WTC11 (cell line): Measurements from ENCODE around the gene CNTRL. TPM values are rescaled to one million over a fixed set of nuclear protein-coding genes. Genes with fewer than 3 reads are reported as not detected.

Source experiments
- ATAC-seq: fragments of 200-7000 bp; cut with Tn5 transposase; 2 replicates; pipeline ENCODE4 v1.10.0; 2021; ENCODE audit warnings: mild to moderate bottlenecking, moderate library complexity
- CTCF ChIA-PET: fragments of 300-600 bp; sonication (Branson Sonifier 250); formaldehyde crosslinking; loops from one replicate; lab custom pipeline; 2021; ENCODE audit warnings: antibody characterized with exemption; lab: Charles Lee
- POLR2A ChIA-PET: fragments of 350-600 bp; sonication (Branson Sonifier 250); formaldehyde crosslinking; loops from one replicate; lab custom pipeline; 2021; ENCODE audit warnings: antibody characterized with exemption; lab: Charles Lee
- DNase-seq: peaks from one replicate; pipeline ENCODE4 v3.0.0; 2021; ENCODE audit warnings: low spot score
- H3K27ac Mint-ChIP-seq: 2 replicates; pipeline ENCODE4 v1.8.0; 2021; ENCODE audit warnings: mixed read lengths
- H3K27me3 Mint-ChIP-seq: 2 replicates; pipeline ENCODE4 v1.8.0; 2021; ENCODE audit warnings: low read depth, mild to moderate bottlenecking, moderate library complexity, mixed read lengths
- H3K36me3 Mint-ChIP-seq: 2 replicates; pipeline ENCODE4 v1.8.0; 2021; ENCODE audit warnings: mixed read lengths
- H3K4me1 Mint-ChIP-seq: 2 replicates; pipeline ENCODE4 v1.8.0; 2022; ENCODE audit warnings: mixed read lengths
- H3K4me3 Mint-ChIP-seq: 2 replicates; pipeline ENCODE4 v1.8.0; 2021; ENCODE audit warnings: mild to moderate bottlenecking, moderate library complexity, mixed read lengths
- H3K9me3 Mint-ChIP-seq: 2 replicates; pipeline ENCODE4 v1.8.0; 2021; ENCODE audit warnings: mixed read lengths
- ARID4B ChIP-seq: sonication (generic); formaldehyde crosslinking; IDR thresholded peaks from 2 replicates; pipeline ENCODE4 v1.8.0; 2023; ENCODE audit warnings: missing genetic modification reagents, mild to moderate bottlenecking, borderline replicate concordance
- ATF3 ChIP-seq: sonication (generic); formaldehyde crosslinking; conservative IDR thresholded peaks from 2 replicates; pipeline ENCODE4 v1.8.1; 2022; ENCODE audit warnings: mild to moderate bottlenecking, missing genetic modification reagents
- CREM ChIP-seq: sonication (generic); formaldehyde crosslinking; IDR thresholded peaks from 2 replicates; pipeline ENCODE4 v1.8.1; 2022; ENCODE audit warnings: mild to moderate bottlenecking, missing genetic modification reagents, moderate library complexity
- FOXK1 ChIP-seq: sonication (generic); formaldehyde crosslinking; IDR thresholded peaks from 2 replicates; pipeline ENCODE4 v1.8.0; 2022; ENCODE audit warnings: mild to moderate bottlenecking, moderate library complexity, missing genetic modification reagents
- GTF2I ChIP-seq: fragments of 250-450 bp; sonication (Bioruptor Pico); conservative IDR thresholded peaks from 2 replicates; pipeline ENCODE4 v1.4.0; 2021; ENCODE audit warnings: mild to moderate bottlenecking
- JAZF1 ChIP-seq: fragments of 250-450 bp; sonication (Bioruptor Pico); IDR thresholded peaks from 2 replicates; pipeline ENCODE4 v1.9.0; 2021; ENCODE audit warnings: moderate library complexity, mild to moderate bottlenecking, inconsistent platforms
- MLX ChIP-seq: sonication (generic); formaldehyde crosslinking; IDR thresholded peaks from 2 replicates; pipeline ENCODE4 v1.8.1; 2023; ENCODE audit warnings: mild to moderate bottlenecking, missing genetic modification reagents, moderate library complexity
- OVOL2 ChIP-seq: fragments of 250-450 bp; sonication (Bioruptor Pico); IDR thresholded peaks from 2 replicates; pipeline ENCODE4 v1.9.0; 2021; ENCODE audit warnings: mild to moderate bottlenecking, borderline replicate concordance
- PREB ChIP-seq: sonication (generic); formaldehyde crosslinking; IDR thresholded peaks from 2 replicates; pipeline ENCODE4 v1.8.1; 2022; ENCODE audit warnings: mild to moderate bottlenecking, missing genetic modification reagents, moderate library complexity, borderline replicate concordance
- PRRX2 ChIP-seq: fragments of 250-450 bp; sonication (Bioruptor Pico); IDR thresholded peaks from 2 replicates; pipeline ENCODE4 v1.8.0; 2021; ENCODE audit warnings: mild to moderate bottlenecking
- RELA ChIP-seq: sonication (generic); formaldehyde crosslinking; IDR thresholded peaks from 2 replicates; pipeline ENCODE4 v1.8.1; 2022; ENCODE audit warnings: missing genetic modification reagents, mild to moderate bottlenecking, borderline replicate concordance
- ZNF317 ChIP-seq: sonication (generic); formaldehyde crosslinking; IDR thresholded peaks from 2 replicates; pipeline ENCODE4 v1.8.1; 2023; ENCODE audit warnings: low read depth, mild to moderate bottlenecking, moderate library complexity, missing genetic modification reagents, borderline replicate concordance
- ZNF416 ChIP-seq: fragments of 250-450 bp; sonication (Bioruptor Pico); IDR thresholded peaks from 2 replicates; pipeline ENCODE4 v1.9.0; 2021; ENCODE audit warnings: mild to moderate bottlenecking, inconsistent platforms
- total RNA-seq: library from RNA; stranded (reverse); gene quantifications from 3 replicates; pipeline ENCODE4 v1.2.3, GENCODE V29; 2021

CNTRL gene
- total RNA-seq, 1 experiment from 2014 or later: 13.3 TPM

- no peak for TF ChIP-seq ZNF416 (CRISPR knock-in tag)
- no peak for TF ChIP-seq ZNF317 (CRISPR knock-in tag)
- TF ChIP-seq FOXK1 (CRISPR knock-in tag): no peak
- TF ChIP-seq ATF3 (CRISPR knock-in tag): no peak
- TF ChIP-seq JAZF1: no peak
- TF ChIP-seq ARID4B: no peak
- TF ChIP-seq PRRX2 (CRISPR knock-in tag): no peak
- no peak for TF ChIP-seq OVOL2 (CRISPR knock-in tag)
- TF ChIP-seq, all 79 proteins: peak for 0
Measured at GRCh38 chr9:121206516-121207370, 132.0 kb downstream of the CNTRL start (continued).

GRCh38 chr9:121207371-121207940 lies 132.7 kb downstream of the CNTRL start:
- H3K27me3 Mint-ChIP-seq: peaks cover 2% of the 10 kb centered on the region; the same call in 1 of the 2 replicates
- TF ChIP-seq CREM (CRISPR knock-in tag) (no peak), PREB (CRISPR knock-in tag) (no peak), ZNF317 (CRISPR knock-in tag) (no peak), GTF2I (CRISPR knock-in tag) (no peak), RELA (CRISPR knock-in tag) (no peak)
- no peak for DNase-seq
- POLR2A ChIA-PET: no interaction called here
- H3K4me3 Mint-ChIP-seq: no peak overlapping the region
- H3K9me3 Mint-ChIP-seq: no peaks in the 10 kb centered on the region
- H3K27ac Mint-ChIP-seq: no peak overlapping the region
- H3K4me1 Mint-ChIP-seq: peaks cover 9% of the 10 kb centered on the region
- H3K36me3 Mint-ChIP-seq: no peaks in the 10 kb centered on the region
- CTCF ChIA-PET: no interaction called here
- no peak for ATAC-seq

- POLR2A ChIA-PET: no interaction called here
- no peak overlapping the region for H3K27ac Mint-ChIP-seq
- no peaks in the 10 kb centered on the region for H3K9me3 Mint-ChIP-seq
- H3K27me3 Mint-ChIP-seq: no peaks in the 10 kb centered on the region
- peaks cover 19% of the 10 kb centered on the region for H3K4me1 Mint-ChIP-seq
- CTCF ChIA-PET: no interaction called here
- no peaks in the 10 kb centered on the region for H3K36me3 Mint-ChIP-seq
- TF ChIP-seq MLX (CRISPR knock-in tag): no peak
- DNase-seq (no peak), ATAC-seq (no peak)
- H3K4me3 Mint-ChIP-seq: no peak overlapping the region
Measured at GRCh38 chr9:121210536-121210935, 135.8 kb downstream of the CNTRL start.
